Measurements from ENCODE around the gene AGRN. TPM values are rescaled to one million over a fixed set of nuclear protein-coding genes. Genes with fewer than 3 reads are reported as not detected.

Gene AGRN
- total RNA-seq, 2 experiments from 2014 or later: 12.4 to 14.6 TPM

DNA sequence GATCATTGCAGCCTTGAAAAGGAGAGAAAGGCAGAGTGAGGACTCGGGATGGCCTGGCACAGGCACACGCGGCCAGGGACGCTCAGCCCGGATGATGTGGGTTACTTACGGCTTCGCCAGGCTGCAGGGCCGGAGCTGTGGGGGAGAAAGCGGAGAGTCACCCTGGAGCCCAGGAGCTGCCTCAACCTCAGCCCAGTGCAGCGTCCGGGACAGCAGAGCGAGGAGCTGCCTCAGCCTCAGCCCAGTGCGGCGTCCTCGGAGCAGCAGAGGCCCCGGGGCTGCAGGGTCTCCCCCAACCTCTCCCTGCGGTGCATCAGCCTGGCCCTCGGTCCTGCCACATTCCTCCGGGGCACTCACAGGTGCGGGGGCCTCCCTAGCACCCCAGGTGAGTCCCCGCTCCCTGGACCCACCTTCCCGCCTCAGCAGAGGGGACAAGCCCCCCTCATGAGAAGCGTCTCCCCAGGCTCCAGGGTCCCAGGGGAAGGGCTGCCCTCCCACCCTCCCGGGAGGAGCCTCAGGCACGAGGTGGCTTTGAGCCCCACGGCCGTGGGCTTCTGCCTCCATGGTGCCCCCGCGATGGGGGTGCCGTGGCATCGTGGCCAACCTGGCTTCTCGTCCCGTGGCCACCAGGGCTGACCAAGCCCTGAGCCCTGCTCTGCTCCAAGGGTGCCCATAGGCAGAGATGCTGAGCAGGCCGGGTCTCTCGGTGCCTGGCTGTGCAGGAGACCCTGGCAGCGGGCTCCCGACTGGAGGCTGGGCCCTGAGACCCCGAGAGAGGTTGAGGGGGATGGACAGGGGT lies 64.7 kb downstream of the AGRN start:
- DNase-seq: no peak
- Mint-ChIP-seq H3K27ac (no peak overlapping the region), H3K9me3 (ENCODE audit: insufficient read depth) (no peaks in the 10 kb centered on the region), H3K4me1 (ENCODE audit: low read depth) (peaks cover 2% of the 10 kb centered on the region), H3K27me3 (ENCODE audit: low read depth) (no peaks in the 10 kb centered on the region), H3K4me3 (no peak overlapping the region), H3K36me3 (ENCODE audit: low read depth) (no peaks in the 10 kb centered on the region)
- ATAC-seq: no peak
- POLR2A ChIA-PET: no interaction called here
- CTCF ChIA-PET: no interaction called here

DNA sequence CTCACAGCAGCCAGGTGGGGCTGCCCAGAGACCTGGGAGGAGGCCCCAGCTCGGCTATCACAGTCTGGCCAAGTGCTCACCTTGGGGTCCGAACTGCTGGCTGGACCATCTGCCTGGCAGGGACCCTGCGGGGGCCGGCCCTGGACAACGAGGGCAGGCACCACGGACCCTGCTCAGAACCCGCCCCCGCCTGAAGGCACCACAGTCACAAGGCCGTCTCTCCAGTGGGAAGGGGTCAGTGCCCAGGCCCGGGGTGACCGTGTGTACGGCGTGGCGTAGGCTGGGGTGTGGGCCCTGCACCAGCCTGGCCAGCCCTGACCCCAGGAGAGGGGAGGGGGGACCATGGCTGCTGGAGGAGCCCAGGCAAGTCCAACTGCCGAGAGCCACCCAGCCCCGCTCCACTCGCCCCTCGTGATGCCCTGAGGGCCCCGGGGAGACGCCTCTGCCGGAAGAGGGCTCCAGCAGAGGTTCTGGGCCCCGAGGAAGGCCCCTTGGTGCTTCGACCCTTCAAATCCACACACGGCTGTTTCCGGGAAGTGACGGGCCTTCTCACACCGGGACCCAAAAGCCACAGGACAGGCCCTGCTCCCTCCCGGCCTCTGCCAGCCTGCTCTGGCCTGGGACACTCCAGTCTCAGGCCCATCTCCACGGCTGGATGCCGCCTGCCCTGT lies 65.4 kb downstream of the AGRN start:
- DNase-seq (no peak), ATAC-seq (no peak)
- Mint-ChIP-seq H3K27me3 (ENCODE audit: low read depth) (no peaks in the 10 kb centered on the region), H3K9me3 (ENCODE audit: insufficient read depth) (no peaks in the 10 kb centered on the region), H3K4me3 (no peak overlapping the region), H3K36me3 (ENCODE audit: low read depth) (no peaks in the 10 kb centered on the region), H3K27ac (no peak overlapping the region), H3K4me1 (ENCODE audit: low read depth) (no peaks in the 10 kb centered on the region)
- POLR2A ChIA-PET: no interaction called here
- CTCF ChIA-PET: no interaction called here

DNA sequence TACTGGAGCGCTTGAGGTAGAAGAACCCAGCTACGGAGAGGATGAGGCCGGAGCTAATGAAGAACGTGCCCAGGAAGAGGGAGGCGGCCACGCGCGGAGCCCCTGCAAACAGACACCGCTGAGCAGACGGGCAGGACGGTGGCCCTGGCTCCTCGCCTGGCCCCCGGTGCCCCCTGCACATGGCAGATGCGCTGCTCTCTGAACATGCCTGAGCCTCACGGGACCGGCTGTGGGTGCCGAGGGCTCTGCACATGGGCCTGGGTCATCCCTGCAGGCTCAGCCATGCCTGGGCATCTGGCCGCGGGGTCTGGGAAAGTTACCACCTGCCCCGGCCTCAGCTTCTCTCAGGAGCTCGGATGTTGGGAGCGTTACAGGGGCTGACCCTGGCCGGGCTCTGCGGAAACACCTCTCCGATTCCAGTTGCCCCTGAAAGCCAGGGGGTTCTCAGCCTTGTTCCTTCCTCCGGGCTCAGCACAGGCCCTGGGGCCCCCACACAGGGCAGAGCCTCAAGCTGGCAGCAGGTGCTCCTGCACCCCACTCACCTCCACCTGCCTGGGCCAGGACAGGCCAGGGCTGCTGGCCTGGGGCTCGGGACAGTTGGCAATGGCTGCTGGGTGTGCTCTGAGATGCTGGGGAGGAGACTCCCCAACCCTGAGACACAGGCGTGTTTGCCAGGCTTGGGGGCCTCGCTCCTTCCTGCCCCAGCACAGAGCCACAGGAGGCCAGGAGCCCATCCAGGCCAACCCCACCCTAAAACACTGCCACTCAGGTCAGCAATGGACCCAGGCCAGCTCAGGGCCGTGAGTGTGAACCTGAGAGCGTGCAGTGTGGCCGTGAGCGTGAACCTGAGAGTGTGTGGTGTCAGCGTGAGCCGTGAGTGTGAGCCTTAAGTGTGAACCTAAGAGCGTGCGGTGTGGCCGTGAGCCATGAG lies 66.3 kb downstream of the AGRN start:
- DNase-seq: no peak
- ATAC-seq: no peak
- no peaks in the 10 kb centered on the region for H3K27me3 Mint-ChIP-seq (ENCODE audit: low read depth)
- no peak overlapping the region for H3K27ac Mint-ChIP-seq
- H3K36me3 Mint-ChIP-seq (ENCODE audit: low read depth): no peaks in the 10 kb centered on the region
- no peak overlapping the region for H3K4me3 Mint-ChIP-seq
- CTCF ChIA-PET: no interaction called here
- POLR2A ChIA-PET: no interaction called here
- H3K4me1 Mint-ChIP-seq (ENCODE audit: low read depth): no peaks in the 10 kb centered on the region
- H3K9me3 Mint-ChIP-seq (ENCODE audit: insufficient read depth): no peaks in the 10 kb centered on the region

DNA sequence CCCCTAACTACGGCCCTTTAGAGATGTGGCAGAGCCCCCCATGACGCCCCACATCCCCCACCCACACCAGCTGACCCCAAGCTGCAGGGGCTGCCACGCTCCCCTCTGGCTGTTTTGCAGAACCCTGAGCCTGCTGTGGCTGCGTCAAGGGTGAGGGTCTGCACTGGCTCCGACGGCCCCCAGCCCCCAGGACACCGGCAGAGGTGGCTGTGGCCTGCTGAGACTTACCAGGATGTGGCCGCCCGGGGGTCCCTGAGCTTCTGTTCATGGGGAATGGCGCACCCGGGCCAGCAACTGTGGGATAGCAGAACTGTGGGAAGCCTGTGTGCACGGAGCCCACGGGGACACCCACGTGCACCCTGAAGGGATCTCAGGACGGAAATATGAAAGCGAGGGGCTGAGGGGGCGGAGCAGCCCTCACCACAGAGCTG lies 67.0 kb downstream of the AGRN start:
- Mint-ChIP-seq H3K4me3 (no peak overlapping the region), H3K9me3 (ENCODE audit: insufficient read depth) (no peaks in the 10 kb centered on the region), H3K36me3 (ENCODE audit: low read depth) (no peaks in the 10 kb centered on the region), H3K27ac (no peak overlapping the region), H3K4me1 (ENCODE audit: low read depth) (no peaks in the 10 kb centered on the region), H3K27me3 (ENCODE audit: low read depth) (no peaks in the 10 kb centered on the region)
- POLR2A ChIA-PET: interaction anchor here (0.8 kb wide), 1 partner anchor 24 kb away, joined by 3 read pairs; no protein-coding TSS in a partner anchor
- ATAC-seq (no peak), DNase-seq (no peak)
- CTCF ChIA-PET: no interaction called here

DNA sequence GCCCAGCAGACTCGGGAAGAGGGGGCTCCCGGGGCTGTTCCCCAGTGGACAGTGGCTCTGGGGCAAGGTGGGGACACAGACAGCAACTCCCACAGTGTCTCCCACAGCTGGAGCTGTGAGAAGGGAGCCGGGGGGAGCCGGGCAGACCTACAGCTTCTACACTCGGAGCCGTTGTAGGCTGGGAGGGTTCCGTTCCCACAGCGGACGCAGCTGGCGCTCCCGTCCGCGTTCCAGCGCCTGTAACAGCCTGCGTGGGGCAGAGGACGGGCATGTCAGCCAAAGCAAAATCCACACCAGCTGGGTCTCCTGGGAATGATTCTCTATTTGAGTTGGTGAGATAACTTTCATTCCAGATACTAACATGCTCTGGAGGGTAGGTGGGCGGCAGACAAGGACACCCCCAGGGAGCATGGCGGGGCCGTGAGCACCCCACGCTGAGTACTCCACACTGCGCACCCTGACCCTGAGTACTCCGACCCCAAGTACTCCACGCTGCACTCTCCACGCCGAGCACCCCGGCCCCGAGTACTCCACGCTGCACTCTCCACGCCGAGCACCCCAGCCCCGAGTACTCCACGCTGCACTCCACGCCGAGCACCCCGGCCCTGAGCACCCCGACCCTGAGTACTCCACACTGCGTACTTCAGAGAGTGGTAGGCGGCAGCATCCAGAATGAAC lies 67.6 kb downstream of the AGRN start:
- Mint-ChIP-seq H3K27ac (no peak overlapping the region), H3K36me3 (ENCODE audit: low read depth) (no peaks in the 10 kb centered on the region), H3K4me1 (ENCODE audit: low read depth) (no peaks in the 10 kb centered on the region), H3K27me3 (ENCODE audit: low read depth) (no peaks in the 10 kb centered on the region), H3K9me3 (ENCODE audit: insufficient read depth) (no peaks in the 10 kb centered on the region), H3K4me3 (no peak overlapping the region)
- ChIA-PET CTCF (no interaction called here), POLR2A (interaction anchor here (0.8 kb wide), 1 partner anchor 24 kb away, joined by 3 read pairs; no protein-coding TSS in a partner anchor)
- ATAC-seq: no peak
- no peak for DNase-seq

DNA sequence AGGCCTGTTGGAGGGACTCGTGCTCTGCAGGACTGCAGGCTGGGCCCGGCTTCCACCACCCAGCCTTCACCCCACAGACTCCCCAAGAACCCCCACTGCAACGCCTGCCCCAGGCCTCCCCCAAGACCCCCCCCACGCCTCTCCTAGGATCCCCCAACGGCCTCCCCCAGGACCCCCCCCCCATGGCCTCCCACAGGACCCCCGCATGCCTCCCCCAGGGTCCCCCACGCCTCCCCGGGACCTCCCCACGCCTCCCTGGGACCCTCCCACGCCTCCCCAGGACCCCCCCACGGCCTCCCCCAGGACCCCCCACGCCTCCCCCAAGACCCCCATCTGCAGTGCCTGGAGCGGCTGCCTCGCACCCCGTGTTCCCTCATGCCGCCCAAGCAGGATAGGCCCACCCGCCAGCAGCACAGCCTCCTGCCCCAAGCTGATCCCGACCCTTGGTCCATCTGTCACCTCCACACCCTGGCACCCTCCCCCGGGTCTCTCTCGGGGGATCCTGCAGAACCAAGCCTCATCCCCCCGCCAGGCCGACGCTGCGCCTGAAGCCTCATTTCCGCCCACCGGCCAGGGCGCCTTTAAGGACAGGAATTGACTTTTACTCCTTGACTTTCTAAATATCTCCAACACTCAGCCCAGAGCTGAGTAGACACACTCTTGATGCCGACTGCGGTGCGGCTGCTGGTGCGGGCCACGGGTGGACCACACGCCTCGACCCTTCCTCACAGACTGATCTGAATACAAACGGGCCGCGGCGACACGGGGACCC lies 68.3 kb downstream of the AGRN start:
- CTCF ChIA-PET: no interaction called here

DNA sequence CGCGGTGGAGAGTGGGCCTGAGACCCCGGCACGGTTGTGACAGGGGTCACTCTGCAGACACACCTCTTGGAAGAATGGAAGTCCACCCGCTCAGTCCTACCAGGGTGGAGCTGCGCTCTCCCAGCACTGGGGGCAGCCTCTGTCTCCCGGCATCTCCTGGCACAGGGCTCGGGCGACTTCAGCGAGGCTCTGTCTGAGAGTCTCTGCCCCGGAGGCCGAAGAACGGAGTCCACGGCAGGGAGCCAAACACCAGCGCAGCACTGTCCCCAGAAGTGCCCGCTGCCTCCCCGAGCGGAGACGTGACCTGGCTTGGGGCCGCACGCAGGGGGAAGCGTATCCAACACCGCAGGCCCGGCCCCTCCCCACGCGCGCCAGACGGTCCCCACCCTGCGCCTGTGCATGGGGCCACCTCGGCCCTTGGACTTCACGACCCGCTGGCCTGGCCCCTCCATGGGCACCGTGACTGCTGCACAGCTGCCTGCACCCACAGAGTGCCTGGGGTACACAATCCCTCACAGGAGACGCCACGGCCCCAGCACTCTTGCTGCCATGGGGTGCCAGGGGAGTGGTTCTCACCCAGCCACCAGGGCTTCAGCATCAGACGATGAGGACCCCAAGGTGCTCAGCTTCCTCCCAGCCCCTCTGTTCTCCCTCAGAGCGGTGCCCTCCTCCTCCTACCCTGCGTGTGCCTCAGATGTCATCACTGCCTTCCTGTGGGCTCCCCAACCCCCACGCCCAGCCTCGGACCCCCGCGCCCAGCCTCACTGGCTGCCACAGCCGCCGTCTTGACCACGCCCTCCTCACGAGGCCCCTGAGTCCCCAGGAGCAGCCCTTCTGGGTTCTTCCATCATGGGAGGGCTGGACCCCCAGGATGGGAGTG lies 69.1 kb downstream of the AGRN start:
- DNase-seq (no peak), ATAC-seq (no peak)
- H3K9me3 Mint-ChIP-seq (ENCODE audit: insufficient read depth): no peaks in the 10 kb centered on the region
- ChIA-PET CTCF (no interaction called here), POLR2A (no interaction called here)
- H3K36me3 Mint-ChIP-seq (ENCODE audit: low read depth): peaks cover 3% of the 10 kb centered on the region
- H3K27ac Mint-ChIP-seq: no peak overlapping the region
- H3K4me3 Mint-ChIP-seq: no peak overlapping the region
- H3K4me1 Mint-ChIP-seq (ENCODE audit: low read depth): peaks cover 3% of the 10 kb centered on the region
- H3K27me3 Mint-ChIP-seq (ENCODE audit: low read depth): no peaks in the 10 kb centered on the region

More for the DNA sequence above, 68.3 kb downstream of the AGRN start:
- H3K27me3 Mint-ChIP-seq (ENCODE audit: low read depth): no peaks in the 10 kb centered on the region
- no peaks in the 10 kb centered on the region for H3K9me3 Mint-ChIP-seq (ENCODE audit: insufficient read depth)
- DNase-seq: no peak
- H3K4me1 Mint-ChIP-seq (ENCODE audit: low read depth): peaks cover 3% of the 10 kb centered on the region
- peaks cover 3% of the 10 kb centered on the region for H3K36me3 Mint-ChIP-seq (ENCODE audit: low read depth)
- POLR2A ChIA-PET: no interaction called here
- no peak overlapping the region for H3K27ac Mint-ChIP-seq
- ATAC-seq: no peak
- H3K4me3 Mint-ChIP-seq: no peak overlapping the region

DNA sequence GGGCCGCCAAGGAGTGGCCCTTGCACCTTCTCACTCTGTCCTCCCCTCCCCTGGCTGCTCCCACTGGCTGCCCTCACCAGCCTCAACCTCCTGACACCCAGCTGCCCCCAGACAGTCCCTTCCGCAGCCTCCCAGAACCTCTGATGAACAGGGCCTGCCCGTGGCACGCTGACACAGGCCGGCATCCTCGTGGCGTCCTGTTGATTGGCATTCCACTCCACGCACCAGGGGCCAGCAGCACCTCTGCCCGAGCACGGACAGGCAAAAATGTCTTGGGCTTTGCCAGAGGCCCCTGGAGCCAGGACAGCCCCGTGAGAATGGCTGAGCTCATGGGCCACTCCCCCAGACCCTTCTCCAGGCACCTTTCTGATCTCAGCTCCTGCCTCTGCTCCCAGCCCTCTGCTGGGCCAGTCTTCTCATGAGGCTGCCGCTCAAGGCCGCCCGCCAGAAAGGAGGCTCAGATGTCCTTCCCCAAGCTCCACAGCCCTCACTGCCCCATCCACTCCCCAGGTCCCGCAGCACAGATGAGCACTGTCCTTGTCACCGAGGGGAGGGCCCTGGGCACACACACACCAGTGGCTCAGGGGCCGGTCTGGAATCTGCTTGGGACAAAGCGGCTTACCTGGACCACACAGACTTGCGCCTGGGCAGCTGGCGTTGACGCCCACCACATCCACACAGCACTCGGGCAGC lies 70.0 kb downstream of the AGRN start:
- POLR2A ChIA-PET: no interaction called here
- CTCF ChIA-PET: no interaction called here

DNA sequence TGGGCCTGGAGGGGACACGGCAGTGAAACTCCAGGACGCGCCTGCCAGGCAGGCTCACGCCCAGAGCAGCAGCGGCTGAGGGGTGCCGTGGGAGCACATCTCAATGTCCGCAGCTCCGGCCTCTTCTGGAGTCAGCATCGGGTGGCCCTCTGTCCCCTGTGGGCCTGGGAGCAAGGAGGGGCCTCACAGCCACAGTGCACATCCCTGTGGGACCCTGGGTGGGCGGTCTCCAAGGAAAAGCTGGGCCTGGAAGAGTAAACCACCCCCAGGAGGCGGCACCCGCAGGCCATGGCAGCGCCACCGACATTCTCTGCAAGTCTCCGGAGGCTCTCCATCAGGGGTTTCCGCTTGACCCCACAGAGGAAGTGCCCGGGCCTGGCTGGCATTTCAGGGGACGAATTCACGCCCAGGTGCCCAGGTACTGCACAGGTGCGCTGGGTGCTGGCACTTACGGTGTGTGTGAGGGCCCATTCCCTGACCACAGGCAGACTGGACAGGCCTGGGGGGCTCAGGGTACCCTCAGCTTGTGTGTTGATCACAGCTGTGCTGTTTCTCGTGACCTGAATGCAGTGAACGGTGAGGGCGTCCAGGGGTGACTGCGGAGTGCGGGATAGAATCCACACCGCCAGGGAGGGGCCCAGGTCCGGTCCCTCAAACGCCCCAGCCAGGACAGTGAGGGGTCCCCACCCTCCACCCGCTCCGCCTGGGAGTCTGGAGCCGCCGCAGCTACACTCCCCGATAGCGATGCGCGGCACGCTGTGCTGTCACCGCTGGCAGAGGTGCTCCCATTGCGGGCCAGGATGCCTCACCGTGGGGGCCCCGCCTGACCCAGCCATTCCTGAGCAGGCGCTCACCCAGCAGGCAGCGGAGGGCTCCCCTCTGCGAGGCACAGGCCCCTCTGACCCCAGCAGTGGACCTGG lies 70.8 kb downstream of the AGRN start:
- Mint-ChIP-seq H3K4me1 (ENCODE audit: low read depth) (peaks cover 3% of the 10 kb centered on the region), H3K4me3 (no peak overlapping the region), H3K27me3 (ENCODE audit: low read depth) (no peaks in the 10 kb centered on the region), H3K27ac (no peak overlapping the region), H3K36me3 (ENCODE audit: low read depth) (peaks cover 10% of the 10 kb centered on the region), H3K9me3 (ENCODE audit: insufficient read depth) (peaks cover 4% of the 10 kb centered on the region)
- DNase-seq: no peak
- ChIA-PET POLR2A (no interaction called here), CTCF (no interaction called here)
- no peak for ATAC-seq

More for the DNA sequence above, 70.0 kb downstream of the AGRN start:
- Mint-ChIP-seq H3K4me1 (ENCODE audit: low read depth) (peaks cover 3% of the 10 kb centered on the region), H3K27me3 (ENCODE audit: low read depth) (no peaks in the 10 kb centered on the region), H3K4me3 (no peak overlapping the region), H3K9me3 (ENCODE audit: insufficient read depth) (no peaks in the 10 kb centered on the region), H3K27ac (no peak overlapping the region), H3K36me3 (ENCODE audit: low read depth) (peaks cover 6% of the 10 kb centered on the region)
- ATAC-seq: no peak
- DNase-seq: no peak
